Gastroesophageal sphincter (tissue), 4 donors: ENCODE data around the gene SMAD3. TPM values are rescaled to one million over a fixed set of nuclear protein-coding genes. Genes with fewer than 3 reads are reported as not detected.

Source experiments
- ATAC-seq: fragments of 150-250 bp; one replicate; pipeline ENCODE4 v1.9.1; 2016; ENCODE audit warnings: mild to moderate bottlenecking, moderate library complexity
- H3K27ac ChIP-seq, 4 donors: fragments of 200-600 bp; sonication (generic) in 3 of 4; 1 replicate in 3 of 4; 2 replicates in 1 of 4; pipeline ENCODE4 v1.5.1; 2016 to 2019
- H3K27me3 ChIP-seq: fragments of 200-600 bp; sonication (generic); one replicate; pipeline ENCODE4 v1.5.1; 2019
- H3K36me3 ChIP-seq, 2 donors: fragments of 200-600 bp; sonication (generic); one replicate each; pipeline ENCODE4 v1.5.1; 2019; ENCODE audit warnings: control low read depth in 1 of 2
- H3K4me1 ChIP-seq, 3 donors: fragments of 200-600 bp; sonication (generic); 1 replicate in 2 of 3; 2 replicates in 1 of 3; pipeline ENCODE4 v1.5.1; 2016 to 2019; ENCODE audit warnings: control low read depth in 2 of 3
- H3K4me3 ChIP-seq, 2 donors: fragments of 200-600 bp; sonication (generic); one replicate each; pipeline ENCODE4 v1.5.1; 2019; ENCODE audit warnings: mild to moderate bottlenecking in 1 of 2, moderate library complexity in 1 of 2
- H3K9me3 ChIP-seq, 3 donors: fragments of 200-600 bp; sonication (generic); one replicate each; pipeline ENCODE4 v1.5.1; 2017 to 2019; ENCODE audit warnings: control low read depth in 2 of 3
- CTCF ChIP-seq, 4 experiments: fragments of 200-600 bp in 2 of 4; fragments of 450-650 bp in 2 of 4; sonication (generic) in 1 of 4; IDR thresholded peaks; one replicate each; pipeline ENCODE4 v1.5.1; 2017 to 2019; ENCODE audit warnings: antibody characterized with exemption in 4 of 4, mild to moderate bottlenecking in 2 of 4, moderate library complexity in 2 of 4
- EP300 ChIP-seq: sonication (generic); formaldehyde crosslinking; IDR thresholded peaks from one replicate; pipeline ENCODE4 v1.6.1; 2017; ENCODE audit warnings: antibody characterized with exemption, mild to moderate bottlenecking
- POLR2A ChIP-seq, 2 donors: fragments of 450-650 bp; IDR thresholded peaks; one replicate each; pipeline ENCODE4 v1.6.1; 2017; ENCODE audit warnings: antibody characterized with exemption in 2 of 2, mild to moderate bottlenecking in 2 of 2, moderate library complexity in 1 of 2
- POLR2AphosphoS5 ChIP-seq: sonication (generic); formaldehyde crosslinking; IDR thresholded peaks from one replicate; pipeline ENCODE4 v1.6.1; 2017; ENCODE audit warnings: antibody characterized with exemption
- WGBS, 2 donors: methylation state at CpG; one replicate each; pipeline ENCODE4 v1.1.5; 2018; ENCODE audit warnings: low coverage in 1 of 2; 5-methylcytosine and 5-hydroxymethylcytosine counted together
- total RNA-seq, 4 donors: library from RNA; depleted of rRNA; stranded (reverse); fragments of >200 nt; gene quantifications; one replicate each; pipeline ENCODE4 v1.1.0, GENCODE V29; 2016

SMAD3 gene
- total RNA-seq, 4 donors from 2014 or later = 19.8 to 30.6 (median 25.9) TPM

GRCh38 chr15:67090297-67091070, 25.1 kb downstream of the SMAD3 start:
- Histone ChIP-seq H3K4me1 (peaks cover 0 to 86% (median 52%) of the 10 kb centered on the region in 3 donors), H3K9me3 (no peaks in the 10 kb centered on the region), H3K4me3 (no peak overlapping the region), H3K27me3 (no peaks in the 10 kb centered on the region), H3K36me3 (peaks cover 0 to 7% of the 10 kb centered on the region in 2 donors), H3K27ac (peak overlapping the region in 2 of 4 donors; percentile 31 to 48)
- no peak for TF ChIP-seq POLR2A (IDR thresholded peaks at IDR 0.05)
- no peak for TF ChIP-seq EP300
- TF ChIP-seq CTCF (IDR thresholded peaks at IDR 0.05) = no peak
- TF ChIP-seq POLR2AphosphoS5 = no peak
- ATAC-seq = no peak
- WGBS, 2 donors = 29 to 38% methylated on average over 2 to 6 of the region's 7 CpGs

GRCh38 chr15:67091071-67091979, 25.9 kb downstream of the SMAD3 start:
- H3K36me3 ChIP-seq = peaks cover 0 to 7% of the 10 kb centered on the region in 2 donors
- H3K4me3 ChIP-seq = no peak overlapping the region
- peaks cover 0 to 78% (median 45%) of the 10 kb centered on the region in 3 donors for H3K4me1 ChIP-seq
- no peaks in the 10 kb centered on the region for H3K27me3 ChIP-seq
- H3K9me3 ChIP-seq = no peaks in the 10 kb centered on the region
- TF ChIP-seq POLR2AphosphoS5 (no peak), POLR2A (IDR thresholded peaks at IDR 0.05) (no peak), CTCF (IDR thresholded peaks at IDR 0.05) (no peak), EP300 (no peak)
- WGBS, 2 donors = 36 to 53% methylated on average over 9 to 12 of the region's 14 CpGs
- peak; percentile 51 for ATAC-seq
- H3K27ac ChIP-seq = peak overlapping the region in 3 of 4 donors; percentile 28 to 48 (median 31)

GRCh38 chr15:67091980-67092677, 26.7 kb downstream of the SMAD3 start:
- WGBS, 2 donors = 39 to 56% methylated on average over 2 to 6 of the region's 7 CpGs

More at GRCh38 chr15:67091980-67092677, 26.7 kb downstream of the SMAD3 start:
- no peaks in the 10 kb centered on the region for H3K27me3 ChIP-seq
- ATAC-seq = no peak
- H3K27ac ChIP-seq = peak overlapping the region in 3 of 4 donors; percentile 28 to 48 (median 31)
- peaks cover 0 to 7% of the 10 kb centered on the region in 2 donors for H3K36me3 ChIP-seq
- H3K4me1 ChIP-seq = peaks cover 0 to 71% (median 37%) of the 10 kb centered on the region in 3 donors
- TF ChIP-seq CTCF (IDR thresholded peaks at IDR 0.05) (no peak), POLR2AphosphoS5 (no peak), EP300 (no peak), POLR2A (IDR thresholded peaks at IDR 0.05) (no peak)
- H3K4me3 ChIP-seq = no peak overlapping the region
- H3K9me3 ChIP-seq = no peaks in the 10 kb centered on the region
